HepG2 (cell line): ENCODE measurements around the gene HES1. TPM values are rescaled to one million over a fixed set of nuclear protein-coding genes. Genes with fewer than 3 reads are reported as not detected.

Experiments
- AGO1 ChIP-seq: fragments of 200-400 bp; formaldehyde crosslinking; IDR thresholded peaks from 2 replicates; pipeline ENCODE4 v1.6.1; 2017; ENCODE audit warnings: mild to moderate bottlenecking, low read depth, low read length, moderate library complexity; ENCODE audit not compliant: poor library complexity, severe bottlenecking
- GATA4 ChIP-seq: sonication (generic); IDR thresholded peaks from 2 replicates; pipeline ENCODE4 v1.6.1; 2016; ENCODE audit warnings: antibody characterized with exemption, low read depth, borderline replicate concordance
- NR2C2 ChIP-seq: sonication (generic); formaldehyde crosslinking; IDR thresholded peaks from 2 replicates; pipeline ENCODE4 v1.4.0; 2020; ENCODE audit warnings: missing genetic modification reagents, mild to moderate bottlenecking, moderate library complexity, borderline replicate concordance
- ZBTB8A ChIP-seq: sonication (generic); formaldehyde crosslinking; IDR thresholded peaks from 2 replicates; pipeline ENCODE4 v1.4.0; 2020; ENCODE audit warnings: mild to moderate bottlenecking, low read depth, missing genetic modification reagents, borderline replicate concordance
- polyA plus RNA-seq, 8 experiments: library from polyadenylated mRNA; depleted of rRNA in 3 of 8; stranded (reverse) in 7 of 8; unstranded in 1 of 8; fragments of >200 nt; fragmentation: Illumina TruSeq in 4 of 8; extraction: Trizol in 4 of 8; gene quantifications; 2 replicates each; pipeline versions ENCODE4 v1.2.1 to v1.2.3, GENCODE V29; 2011 to 2016; ENCODE audit warnings: low read depth in 4 of 8, missing spikeins in 1 of 8, mixed read lengths in 1 of 8; ENCODE audit not compliant: insufficient read depth in 1 of 8
- total RNA-seq, 5 experiments: library from RNA; depleted of rRNA; stranded (reverse); fragments of >200 nt; fragmentation: Illumina TruSeq; extraction: Trizol; gene quantifications; 2 replicates each; pipeline ENCODE4 v1.2.3, GENCODE V29; 2016; ENCODE audit warnings: low read depth in 1 of 5
- TF ChIP-seq, protein P1 (sequence below): IDR thresholded peaks from 2 replicates; pipeline ENCODE4 v1.6.1; 2016; ENCODE audit warnings: low read depth, missing genetic modification reagents, missing compliant biosample characterization
- TF ChIP-seq, protein P2 (sequence below): sonication (generic); formaldehyde crosslinking; IDR thresholded peaks from 2 replicates; pipeline ENCODE4 v1.5.1; 2020; ENCODE audit warnings: mild to moderate bottlenecking, moderate library complexity, missing genetic modification reagents
- TF ChIP-seq, protein P3 (sequence below): sonication (generic); formaldehyde crosslinking; IDR thresholded peaks from 2 replicates; pipeline ENCODE4 v1.4.0; 2020; ENCODE audit warnings: mild to moderate bottlenecking, missing genetic modification reagents
- TF ChIP-seq, protein P4 (sequence below): sonication (generic); formaldehyde crosslinking; IDR thresholded peaks from 2 replicates; pipeline ENCODE4 v1.8.1; 2023; ENCODE audit warnings: mild to moderate bottlenecking, missing genetic modification reagents
- TF ChIP-seq, protein P5 (sequence below): sonication (generic); formaldehyde crosslinking; IDR thresholded peaks from 2 replicates; pipeline ENCODE4 v1.4.0; 2020; ENCODE audit warnings: mild to moderate bottlenecking, missing genetic modification reagents

HES1 gene
- total and polyA plus RNA-seq, 2 of the 13 experiments (the other 11 are each of a cell fraction or from before 2014, with no cell fraction given): 15.4 to 19.8 TPM

DNA sequence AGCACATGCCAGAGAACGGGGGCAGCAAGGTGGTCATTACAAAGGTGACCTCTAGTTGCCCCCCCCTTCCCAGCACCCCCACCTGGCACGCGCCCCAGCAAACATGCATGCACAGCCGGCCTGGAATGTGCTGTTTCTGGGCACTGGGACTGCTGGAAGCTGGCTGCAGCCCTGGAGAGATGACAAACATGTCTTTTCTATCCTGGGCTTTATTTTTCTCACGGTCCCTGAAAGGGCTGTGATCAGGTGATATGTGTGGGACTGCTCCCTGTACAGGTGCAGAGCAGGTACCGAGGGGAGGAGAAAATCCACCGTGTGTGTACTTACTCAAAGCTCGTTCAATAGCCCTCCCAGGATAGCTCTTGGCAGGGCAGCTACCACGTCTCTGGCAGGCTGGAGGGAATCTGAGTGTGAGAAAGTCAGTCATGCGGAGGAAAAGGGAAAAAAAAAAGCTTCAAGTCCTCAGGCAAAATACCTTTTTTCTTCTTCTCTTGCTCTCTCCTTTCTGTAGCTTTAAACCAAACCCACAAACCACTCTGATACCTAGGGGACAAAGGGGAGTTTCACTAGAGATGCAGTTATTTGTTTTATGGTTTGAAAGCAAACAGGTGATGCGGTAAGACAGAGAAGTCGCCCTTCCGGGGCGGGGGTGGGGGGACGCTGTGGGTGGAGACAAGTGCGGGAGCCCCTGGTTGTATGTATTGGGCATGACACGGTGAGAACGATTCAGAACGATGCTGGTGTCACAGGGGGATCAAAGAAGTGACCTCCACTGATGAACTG lies 5.0 kb upstream of the HES1 start (continued):
- TF ChIP-seq, protein P1, sequence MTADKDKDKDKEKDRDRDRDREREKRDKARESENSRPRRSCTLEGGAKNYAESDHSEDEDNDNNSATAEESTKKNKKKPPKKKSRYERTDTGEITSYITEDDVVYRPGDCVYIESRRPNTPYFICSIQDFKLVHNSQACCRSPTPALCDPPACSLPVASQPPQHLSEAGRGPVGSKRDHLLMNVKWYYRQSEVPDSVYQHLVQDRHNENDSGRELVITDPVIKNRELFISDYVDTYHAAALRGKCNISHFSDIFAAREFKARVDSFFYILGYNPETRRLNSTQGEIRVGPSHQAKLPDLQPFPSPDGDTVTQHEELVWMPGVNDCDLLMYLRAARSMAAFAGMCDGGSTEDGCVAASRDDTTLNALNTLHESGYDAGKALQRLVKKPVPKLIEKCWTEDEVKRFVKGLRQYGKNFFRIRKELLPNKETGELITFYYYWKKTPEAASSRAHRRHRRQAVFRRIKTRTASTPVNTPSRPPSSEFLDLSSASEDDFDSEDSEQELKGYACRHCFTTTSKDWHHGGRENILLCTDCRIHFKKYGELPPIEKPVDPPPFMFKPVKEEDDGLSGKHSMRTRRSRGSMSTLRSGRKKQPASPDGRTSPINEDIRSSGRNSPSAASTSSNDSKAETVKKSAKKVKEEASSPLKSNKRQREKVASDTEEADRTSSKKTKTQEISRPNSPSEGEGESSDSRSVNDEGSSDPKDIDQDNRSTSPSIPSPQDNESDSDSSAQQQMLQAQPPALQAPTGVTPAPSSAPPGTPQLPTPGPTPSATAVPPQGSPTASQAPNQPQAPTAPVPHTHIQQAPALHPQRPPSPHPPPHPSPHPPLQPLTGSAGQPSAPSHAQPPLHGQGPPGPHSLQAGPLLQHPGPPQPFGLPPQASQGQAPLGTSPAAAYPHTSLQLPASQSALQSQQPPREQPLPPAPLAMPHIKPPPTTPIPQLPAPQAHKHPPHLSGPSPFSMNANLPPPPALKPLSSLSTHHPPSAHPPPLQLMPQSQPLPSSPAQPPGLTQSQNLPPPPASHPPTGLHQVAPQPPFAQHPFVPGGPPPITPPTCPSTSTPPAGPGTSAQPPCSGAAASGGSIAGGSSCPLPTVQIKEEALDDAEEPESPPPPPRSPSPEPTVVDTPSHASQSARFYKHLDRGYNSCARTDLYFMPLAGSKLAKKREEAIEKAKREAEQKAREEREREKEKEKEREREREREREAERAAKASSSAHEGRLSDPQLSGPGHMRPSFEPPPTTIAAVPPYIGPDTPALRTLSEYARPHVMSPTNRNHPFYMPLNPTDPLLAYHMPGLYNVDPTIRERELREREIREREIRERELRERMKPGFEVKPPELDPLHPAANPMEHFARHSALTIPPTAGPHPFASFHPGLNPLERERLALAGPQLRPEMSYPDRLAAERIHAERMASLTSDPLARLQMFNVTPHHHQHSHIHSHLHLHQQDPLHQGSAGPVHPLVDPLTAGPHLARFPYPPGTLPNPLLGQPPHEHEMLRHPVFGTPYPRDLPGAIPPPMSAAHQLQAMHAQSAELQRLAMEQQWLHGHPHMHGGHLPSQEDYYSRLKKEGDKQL (CRISPR knock-in tag): peak; percentile 72; the same call in 1 of the 2 replicates
- TF ChIP-seq AGO1 (no peak), ZBTB8A (CRISPR knock-in tag) (no peak), NR2C2 (CRISPR knock-in tag) (peak; percentile 60; the same call in 1 of the 2 replicates), GATA4 (no peak)
- TF ChIP-seq, protein P2, sequence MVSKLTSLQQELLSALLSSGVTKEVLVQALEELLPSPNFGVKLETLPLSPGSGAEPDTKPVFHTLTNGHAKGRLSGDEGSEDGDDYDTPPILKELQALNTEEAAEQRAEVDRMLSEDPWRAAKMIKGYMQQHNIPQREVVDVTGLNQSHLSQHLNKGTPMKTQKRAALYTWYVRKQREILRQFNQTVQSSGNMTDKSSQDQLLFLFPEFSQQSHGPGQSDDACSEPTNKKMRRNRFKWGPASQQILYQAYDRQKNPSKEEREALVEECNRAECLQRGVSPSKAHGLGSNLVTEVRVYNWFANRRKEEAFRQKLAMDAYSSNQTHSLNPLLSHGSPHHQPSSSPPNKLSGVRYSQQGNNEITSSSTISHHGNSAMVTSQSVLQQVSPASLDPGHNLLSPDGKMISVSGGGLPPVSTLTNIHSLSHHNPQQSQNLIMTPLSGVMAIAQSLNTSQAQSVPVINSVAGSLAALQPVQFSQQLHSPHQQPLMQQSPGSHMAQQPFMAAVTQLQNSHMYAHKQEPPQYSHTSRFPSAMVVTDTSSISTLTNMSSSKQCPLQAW (CRISPR knock-in tag): peak; percentile 79; the same call in 1 of the 2 replicates
- TF ChIP-seq, protein P3, sequence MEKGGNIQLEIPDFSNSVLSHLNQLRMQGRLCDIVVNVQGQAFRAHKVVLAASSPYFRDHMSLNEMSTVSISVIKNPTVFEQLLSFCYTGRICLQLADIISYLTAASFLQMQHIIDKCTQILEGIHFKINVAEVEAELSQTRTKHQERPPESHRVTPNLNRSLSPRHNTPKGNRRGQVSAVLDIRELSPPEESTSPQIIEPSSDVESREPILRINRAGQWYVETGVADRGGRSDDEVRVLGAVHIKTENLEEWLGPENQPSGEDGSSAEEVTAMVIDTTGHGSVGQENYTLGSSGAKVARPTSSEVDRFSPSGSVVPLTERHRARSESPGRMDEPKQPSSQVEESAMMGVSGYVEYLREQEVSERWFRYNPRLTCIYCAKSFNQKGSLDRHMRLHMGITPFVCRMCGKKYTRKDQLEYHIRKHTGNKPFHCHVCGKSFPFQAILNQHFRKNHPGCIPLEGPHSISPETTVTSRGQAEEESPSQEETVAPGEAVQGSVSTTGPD: peak; percentile 80
- TF ChIP-seq, protein P4, sequence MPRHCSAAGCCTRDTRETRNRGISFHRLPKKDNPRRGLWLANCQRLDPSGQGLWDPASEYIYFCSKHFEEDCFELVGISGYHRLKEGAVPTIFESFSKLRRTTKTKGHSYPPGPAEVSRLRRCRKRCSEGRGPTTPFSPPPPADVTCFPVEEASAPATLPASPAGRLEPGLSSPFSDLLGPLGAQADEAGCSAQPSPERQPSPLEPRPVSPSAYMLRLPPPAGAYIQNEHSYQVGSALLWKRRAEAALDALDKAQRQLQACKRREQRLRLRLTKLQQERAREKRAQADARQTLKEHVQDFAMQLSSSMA (CRISPR knock-in tag): no peak
- TF ChIP-seq, protein P5, sequence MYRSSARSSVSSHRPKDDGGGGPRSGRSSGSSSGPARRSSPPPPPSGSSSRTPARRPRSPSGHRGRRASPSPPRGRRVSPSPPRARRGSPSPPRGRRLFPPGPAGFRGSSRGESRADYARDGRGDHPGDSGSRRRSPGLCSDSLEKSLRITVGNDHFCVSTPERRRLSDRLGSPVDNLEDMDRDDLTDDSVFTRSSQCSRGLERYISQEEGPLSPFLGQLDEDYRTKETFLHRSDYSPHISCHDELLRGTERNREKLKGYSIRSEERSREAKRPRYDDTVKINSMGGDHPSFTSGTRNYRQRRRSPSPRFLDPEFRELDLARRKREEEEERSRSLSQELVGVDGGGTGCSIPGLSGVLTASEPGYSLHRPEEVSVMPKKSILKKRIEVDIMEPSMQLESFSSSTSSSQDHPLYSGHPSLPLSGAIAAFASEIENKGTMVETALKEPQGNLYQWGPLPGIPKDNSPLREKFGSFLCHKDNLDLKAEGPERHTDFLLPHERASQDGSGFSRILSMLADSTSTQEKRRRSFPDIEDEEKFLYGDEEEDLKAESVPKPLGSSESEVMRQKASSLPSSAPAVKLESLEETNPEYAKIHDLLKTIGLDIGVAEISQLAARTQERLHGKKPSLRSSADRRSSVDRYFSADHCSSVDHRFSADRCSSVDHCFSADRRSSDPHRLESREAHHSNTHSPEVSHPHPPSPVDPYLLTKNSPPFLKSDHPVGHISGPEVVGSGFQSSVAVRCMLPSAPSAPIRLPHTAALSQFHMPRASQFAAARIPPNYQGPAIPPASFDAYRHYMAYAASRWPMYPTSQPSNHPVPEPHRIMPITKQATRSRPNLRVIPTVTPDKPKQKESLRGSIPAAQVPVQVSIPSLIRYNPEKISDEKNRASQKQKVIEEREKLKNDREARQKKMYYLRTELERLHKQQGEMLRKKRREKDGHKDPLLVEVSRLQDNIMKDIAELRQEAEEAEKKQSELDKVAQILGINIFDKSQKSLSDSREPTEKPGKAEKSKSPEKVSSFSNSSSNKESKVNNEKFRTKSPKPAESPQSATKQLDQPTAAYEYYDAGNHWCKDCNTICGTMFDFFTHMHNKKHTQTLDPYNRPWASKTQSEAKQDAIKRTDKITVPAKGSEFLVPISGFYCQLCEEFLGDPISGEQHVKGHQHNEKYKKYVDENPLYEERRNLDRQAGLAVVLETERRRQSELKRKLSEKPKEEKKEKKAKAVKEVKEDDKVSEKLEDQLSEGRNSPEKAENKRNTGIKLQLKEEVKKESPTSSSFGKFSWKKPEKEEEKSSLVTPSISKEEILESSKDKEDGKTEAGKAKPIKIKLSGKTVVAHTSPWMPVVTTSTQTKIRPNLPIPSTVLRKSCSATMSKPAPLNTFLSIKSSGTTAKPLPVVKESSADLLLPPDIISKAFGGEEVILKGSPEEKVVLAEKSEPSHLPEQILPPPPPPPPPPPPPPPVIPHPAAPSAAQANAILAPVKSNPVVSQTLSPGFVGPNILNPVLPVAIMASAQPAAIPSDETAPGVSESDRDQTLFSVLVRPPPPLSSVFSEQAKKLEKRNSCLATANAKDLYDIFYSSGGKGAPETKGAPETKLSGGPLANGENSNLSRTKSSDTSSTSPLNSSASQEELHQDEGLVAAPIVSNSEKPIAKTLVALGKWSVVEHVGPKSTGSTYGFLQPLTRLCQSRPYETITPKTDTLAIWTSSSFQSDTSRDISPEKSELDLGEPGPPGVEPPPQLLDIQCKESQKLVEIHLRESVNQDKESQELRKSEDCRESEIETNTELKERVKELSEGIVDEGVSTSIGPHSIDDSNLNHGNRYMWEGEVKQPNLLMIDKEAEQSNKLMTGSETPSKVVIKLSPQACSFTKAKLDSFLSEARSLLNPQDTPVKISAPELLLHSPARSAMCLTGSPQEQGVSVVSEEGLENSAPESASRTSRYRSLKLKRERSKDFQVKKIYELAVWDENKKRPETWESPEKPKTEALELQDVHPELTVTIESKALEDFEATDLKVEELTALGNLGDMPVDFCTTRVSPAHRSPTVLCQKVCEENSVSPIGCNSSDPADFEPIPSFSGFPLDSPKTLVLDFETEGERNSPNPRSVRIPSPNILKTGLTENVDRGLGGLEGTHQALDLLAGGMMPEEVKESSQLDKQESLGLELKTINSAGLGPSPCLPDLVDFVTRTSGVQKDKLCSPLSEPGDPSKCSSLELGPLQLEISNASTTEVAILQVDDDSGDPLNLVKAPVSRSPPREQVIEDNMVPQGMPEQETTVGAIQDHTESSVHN (CRISPR knock-in tag): no peak
